A673 (cell line): ENCODE measurements around the gene JHY. TPM values are rescaled to one million over a fixed set of nuclear protein-coding genes. Genes with fewer than 3 reads are reported as not detected.
A peak's percentile ranks its signal among the peaks of the same experiment; 100 is the strongest.

Experiments
- BruUV-seq: library from RNA; stranded (reverse); fragments of 400-500 nt; replicated peaks from 2 replicates; lab custom pipeline; 2021; lab: Mats Ljungman, UMichigan
- CTCF ChIA-PET: fragments of 300-600 bp; sonication (Branson Sonifier 250); formaldehyde crosslinking; loops from one replicate; lab custom pipeline; 2022; ENCODE audit warnings: antibody characterized with exemption; lab: Charles Lee
- POLR2A ChIA-PET: fragments of 300-600 bp; sonication (Branson Sonifier 250); formaldehyde crosslinking; loops from one replicate; lab custom pipeline; 2022; ENCODE audit warnings: antibody characterized with exemption; ENCODE audit not compliant: low non-redundant PET; lab: Charles Lee
- DNase-seq: peaks from one replicate; pipeline ENCODE4 v3.0.0-alpha.2; 2015; ENCODE audit warnings: low spot score
- H3K27ac ChIP-seq: fragments of 200-600 bp; sonication (generic); 2 replicates; pipeline ENCODE4 v1.5.1; 2016; ENCODE audit warnings: mixed run types, low read depth, mild to moderate bottlenecking, mixed read lengths, antibody characterized with exemption, low read length; ENCODE audit not compliant: poor library complexity, severe bottlenecking
- H3K27me3 ChIP-seq: fragments of 200-600 bp; sonication (generic); replicated peaks from 2 replicates; pipeline ENCODE4 v1.6.1; 2017; ENCODE audit warnings: mixed run types, low read depth, mild to moderate bottlenecking, mixed read lengths, antibody characterized with exemption, low read length; ENCODE audit not compliant: insufficient read depth, poor library complexity
- H3K36me3 ChIP-seq: fragments of 200-600 bp; sonication (generic); 2 replicates; pipeline ENCODE4 v1.6.1; 2016; ENCODE audit warnings: mixed run types, mild to moderate bottlenecking, mixed read lengths, antibody characterized with exemption, low read length; ENCODE audit not compliant: insufficient read depth, poor library complexity, severe bottlenecking
- H3K4me1 ChIP-seq: fragments of 200-600 bp; sonication (generic); 2 replicates; pipeline ENCODE4 v1.6.1; 2017; ENCODE audit warnings: mixed run types, mild to moderate bottlenecking, mixed read lengths, antibody characterized with exemption, low read length; ENCODE audit not compliant: insufficient read depth, poor library complexity, severe bottlenecking
- H3K4me3 ChIP-seq: fragments of 200-600 bp; sonication (generic); 2 replicates; pipeline ENCODE4 v1.5.1; 2016; ENCODE audit warnings: low read depth, mixed run types, mild to moderate bottlenecking, mixed read lengths, low read length; ENCODE audit not compliant: poor library complexity, severe bottlenecking
- H3K9me3 ChIP-seq: fragments of 200-600 bp; sonication (generic); 2 replicates; pipeline ENCODE4 v1.6.1; 2016; ENCODE audit warnings: mixed run types, low read depth, mild to moderate bottlenecking, mixed read lengths, antibody characterized with exemption, low read length; ENCODE audit not compliant: poor library complexity, severe bottlenecking
- EZH2 ChIP-seq: fragments of 200-600 bp; sonication (generic); IDR thresholded peaks from 2 replicates; pipeline ENCODE4 v1.6.1; 2017; ENCODE audit warnings: borderline replicate concordance, low read depth, mild to moderate bottlenecking, mixed read lengths, antibody characterized with exemption, low read length; ENCODE audit not compliant: poor library complexity, severe bottlenecking
- intact Hi-C: fragments of 100-400 bp; cut with micrococcal nuclease; formaldehyde crosslinking; loops from one replicate; pipeline ENCODE4 v1.10.0; 2022; ENCODE audit not compliant: unreplicated experiment
- total RNA-seq: library from RNA; stranded (reverse); gene quantifications from 2 replicates; pipeline ENCODE4 v1.2.3, GENCODE V29; 2021
- TF ChIP-seq, protein P1 (sequence below): fragments of 300-800, 200-600 bp; sonication (generic); conservative IDR thresholded peaks from 2 replicates; pipeline ENCODE4 v1.5.1; 2017; ENCODE audit warnings: low read depth, mild to moderate bottlenecking, antibody characterized with exemption, low read length, moderate library complexity, mixed read lengths

JHY gene
- total RNA-seq, 1 experiment from 2014 or later: 4.4 TPM

DNA sequence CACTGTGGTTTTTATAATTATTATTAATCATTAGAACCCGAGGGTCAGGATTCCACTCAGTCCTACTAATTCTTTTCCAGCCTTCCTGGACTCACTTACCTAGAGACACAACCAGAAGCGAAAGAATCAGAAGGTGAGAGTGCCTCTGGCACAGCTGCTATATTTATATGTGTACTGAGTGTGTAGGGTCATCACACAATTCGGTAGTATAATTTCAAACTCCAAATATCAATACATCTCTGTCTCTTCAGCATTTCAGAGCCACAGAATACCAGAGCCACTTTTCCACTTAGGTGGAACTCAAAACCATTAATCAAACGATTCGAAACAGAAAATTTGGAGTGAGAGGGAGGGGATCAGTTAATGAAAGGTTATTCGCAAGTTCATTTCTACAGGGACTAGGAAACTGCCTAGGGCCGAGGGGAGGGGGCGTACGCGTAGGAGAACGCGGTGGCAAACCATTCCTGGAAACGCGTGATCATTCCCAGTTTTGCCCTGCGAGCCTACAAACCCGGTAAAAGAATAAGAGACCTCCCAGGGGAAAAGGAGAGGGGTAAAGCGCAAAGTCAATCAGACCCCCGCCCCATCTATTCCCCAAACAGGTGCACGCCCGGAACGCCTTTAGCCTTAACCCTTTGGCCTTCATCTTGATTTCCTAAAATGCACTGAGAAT lies 93.6 kb downstream of the JHY start:
- intact Hi-C loops: no loop called here
- Histone ChIP-seq H3K4me1 (no peaks in the 10 kb centered on the region), H3K4me3 (no peak overlapping the region), H3K36me3 (no peaks in the 10 kb centered on the region), H3K27ac (no peak overlapping the region), H3K9me3 (no peaks in the 10 kb centered on the region), H3K27me3 (peaks cover 93% of the 10 kb centered on the region)
- no peak for DNase-seq
- ChIA-PET POLR2A (no interaction called here), CTCF (no interaction called here)
- TF ChIP-seq, protein P1, sequence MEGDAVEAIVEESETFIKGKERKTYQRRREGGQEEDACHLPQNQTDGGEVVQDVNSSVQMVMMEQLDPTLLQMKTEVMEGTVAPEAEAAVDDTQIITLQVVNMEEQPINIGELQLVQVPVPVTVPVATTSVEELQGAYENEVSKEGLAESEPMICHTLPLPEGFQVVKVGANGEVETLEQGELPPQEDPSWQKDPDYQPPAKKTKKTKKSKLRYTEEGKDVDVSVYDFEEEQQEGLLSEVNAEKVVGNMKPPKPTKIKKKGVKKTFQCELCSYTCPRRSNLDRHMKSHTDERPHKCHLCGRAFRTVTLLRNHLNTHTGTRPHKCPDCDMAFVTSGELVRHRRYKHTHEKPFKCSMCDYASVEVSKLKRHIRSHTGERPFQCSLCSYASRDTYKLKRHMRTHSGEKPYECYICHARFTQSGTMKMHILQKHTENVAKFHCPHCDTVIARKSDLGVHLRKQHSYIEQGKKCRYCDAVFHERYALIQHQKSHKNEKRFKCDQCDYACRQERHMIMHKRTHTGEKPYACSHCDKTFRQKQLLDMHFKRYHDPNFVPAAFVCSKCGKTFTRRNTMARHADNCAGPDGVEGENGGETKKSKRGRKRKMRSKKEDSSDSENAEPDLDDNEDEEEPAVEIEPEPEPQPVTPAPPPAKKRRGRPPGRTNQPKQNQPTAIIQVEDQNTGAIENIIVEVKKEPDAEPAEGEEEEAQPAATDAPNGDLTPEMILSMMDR: no peak
- TF ChIP-seq EZH2: no peak
- no TSS peak for BruUV-seq

DNA sequence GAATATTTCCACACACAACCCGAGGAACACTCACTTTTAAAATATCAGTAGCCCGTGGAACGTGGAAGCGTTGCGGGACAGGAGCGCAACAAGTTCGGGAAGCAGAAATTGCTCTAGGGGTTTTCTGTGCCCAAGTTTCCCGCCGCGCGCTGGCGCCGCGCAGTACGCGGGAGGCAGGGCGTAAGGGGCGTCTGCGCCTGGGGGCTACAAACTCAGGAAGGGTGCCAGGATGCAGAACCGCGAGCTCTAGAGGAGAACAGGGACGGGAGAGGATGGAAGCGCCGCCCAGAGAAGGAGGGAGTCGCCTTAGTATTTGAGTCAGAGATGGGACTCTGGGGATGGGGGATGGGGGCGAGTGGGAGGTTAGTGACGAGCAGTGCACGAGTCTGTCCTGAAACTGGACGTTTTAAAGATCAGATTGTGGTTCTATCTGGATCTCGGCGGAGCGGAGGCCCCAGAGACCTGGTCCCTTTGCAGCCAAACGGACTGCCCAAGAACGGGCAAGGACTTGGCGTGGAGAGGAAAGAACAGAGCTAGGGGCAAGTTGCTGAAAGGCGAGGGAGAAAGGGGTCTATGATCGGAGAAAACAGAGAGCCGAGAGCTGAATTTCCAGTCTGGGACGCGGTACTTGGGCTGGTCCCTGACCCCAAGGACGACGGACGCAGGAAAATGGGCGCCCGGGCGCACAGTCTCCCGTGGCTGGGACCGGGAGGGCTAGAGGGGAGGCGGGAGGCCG lies 94.3 kb downstream of the JHY start:
- H3K9me3 ChIP-seq: no peaks in the 10 kb centered on the region
- no peaks in the 10 kb centered on the region for H3K4me1 ChIP-seq
- CTCF ChIA-PET: interaction anchor here (0.7 kb wide), 1 partner anchor 44 kb away, joined by 3 read pairs; no protein-coding TSS in a partner anchor
- intact Hi-C loops: no loop called here
- TF ChIP-seq, protein P1: no peak
- peak; percentile 95 for TF ChIP-seq EZH2
- H3K27me3 ChIP-seq: peaks cover 97% of the 10 kb centered on the region
- no peak overlapping the region for H3K27ac ChIP-seq
- H3K36me3 ChIP-seq: no peaks in the 10 kb centered on the region
- peak; percentile 36 for DNase-seq
- BruUV-seq: no TSS peak
- H3K4me3 ChIP-seq: no peak overlapping the region
- POLR2A ChIA-PET: no interaction called here

DNA sequence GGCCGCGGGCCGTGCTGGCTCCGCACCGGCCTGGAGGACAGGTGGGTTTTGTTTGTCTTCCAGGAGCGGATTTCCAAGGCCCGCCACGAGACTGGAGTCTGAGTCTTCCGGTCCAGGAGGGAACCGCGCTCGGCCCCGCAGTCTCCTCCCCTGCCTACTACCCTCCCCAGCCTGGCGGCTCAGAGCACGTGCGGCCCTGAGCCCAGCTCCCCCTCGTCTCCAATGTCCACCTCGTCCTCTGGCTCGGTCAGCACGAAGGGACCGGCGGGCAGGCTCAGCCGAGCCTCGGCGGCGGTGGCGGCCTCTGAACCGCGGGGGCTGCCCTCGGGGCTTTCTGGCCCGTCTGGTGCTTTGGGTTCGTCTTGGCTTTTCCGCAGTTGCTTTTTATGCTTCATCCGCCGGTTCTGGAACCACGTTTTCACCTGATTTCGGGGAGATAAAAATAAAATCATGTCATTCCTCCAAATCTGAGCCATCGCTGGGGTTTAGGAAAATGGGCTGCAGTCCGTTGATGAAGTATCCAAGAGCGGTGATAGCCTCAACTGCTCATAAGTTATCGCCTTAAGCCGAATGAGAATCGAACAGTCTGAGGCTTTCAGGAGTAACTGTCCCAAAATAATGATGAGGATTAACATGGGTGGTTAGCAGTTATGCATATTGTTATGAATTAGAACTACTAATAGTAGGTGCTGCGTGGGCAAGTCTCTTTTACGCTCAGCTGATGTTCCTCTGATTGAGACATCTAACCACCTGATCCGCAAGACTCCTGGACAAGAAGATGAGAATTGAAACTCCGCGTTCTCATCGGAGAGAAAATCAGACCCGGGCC lies 95.1 kb downstream of the JHY start:
- DNase-seq: no peak
- Histone ChIP-seq H3K4me1 (no peaks in the 10 kb centered on the region), H3K4me3 (no peak overlapping the region), H3K27me3 (peaks cover 99% of the 10 kb centered on the region), H3K36me3 (no peaks in the 10 kb centered on the region), H3K27ac (no peak overlapping the region), H3K9me3 (no peaks in the 10 kb centered on the region)
- TF ChIP-seq EZH2: peak; percentile 91
- TF ChIP-seq, protein P1: no peak
- no TSS peak for BruUV-seq
- intact Hi-C loops: no loop called here
- CTCF ChIA-PET: no interaction called here
- POLR2A ChIA-PET: no interaction called here
